HepG2 (cell line): Measurements from ENCODE around the gene IL11RA. TPM values are rescaled to one million over a fixed set of nuclear protein-coding genes. Genes with fewer than 3 reads are reported as not detected.

ENCODE experiments used
- AKNA ChIP-seq: sonication (generic); formaldehyde crosslinking; IDR thresholded peaks from 2 replicates; pipeline ENCODE4 v1.4.0; 2020; ENCODE audit warnings: missing genetic modification reagents, borderline replicate concordance
- EED ChIP-seq: sonication (generic); formaldehyde crosslinking; IDR thresholded peaks from 2 replicates; pipeline ENCODE4 v1.5.0; 2020; ENCODE audit warnings: mild to moderate bottlenecking, missing genetic modification reagents
- PRPF4 ChIP-seq: fragments of 200-400 bp; formaldehyde crosslinking; IDR thresholded peaks from 2 replicates; pipeline ENCODE4 v1.6.1; 2016; ENCODE audit warnings: low read length, low read depth; ENCODE audit not compliant: poor library complexity, severe bottlenecking
- SNAPC4 ChIP-seq: sonication (generic); formaldehyde crosslinking; IDR thresholded peaks from 2 replicates; pipeline ENCODE4 v1.4.0; 2020; ENCODE audit warnings: mild to moderate bottlenecking, missing genetic modification reagents
- STAG1 ChIP-seq: sonication (generic); formaldehyde crosslinking; IDR thresholded peaks from 2 replicates; pipeline ENCODE4 v1.4.0; 2020; ENCODE audit warnings: missing genetic modification reagents
- ZNF101 ChIP-seq: sonication (generic); formaldehyde crosslinking; IDR thresholded peaks from 2 replicates; pipeline ENCODE4 v1.4.0; 2020; ENCODE audit warnings: mild to moderate bottlenecking, low read depth, missing genetic modification reagents, borderline replicate concordance
- ZNF224 ChIP-seq: sonication (generic); formaldehyde crosslinking; IDR thresholded peaks from 2 replicates; pipeline ENCODE4 v1.5.0; 2020; ENCODE audit warnings: mild to moderate bottlenecking, missing genetic modification reagents
- ZNF660 ChIP-seq: sonication (generic); formaldehyde crosslinking; IDR thresholded peaks from 2 replicates; pipeline ENCODE4 v1.5.1; 2020; ENCODE audit warnings: mild to moderate bottlenecking, low read depth, missing genetic modification reagents, borderline replicate concordance
- ZNF773 ChIP-seq: sonication (generic); formaldehyde crosslinking; IDR thresholded peaks from 2 replicates; pipeline ENCODE4 v1.4.0; 2020; ENCODE audit warnings: missing genetic modification reagents, borderline replicate concordance
- ZSCAN25 ChIP-seq: sonication (generic); formaldehyde crosslinking; IDR thresholded peaks from 2 replicates; pipeline ENCODE4 v1.8.0; 2022; ENCODE audit warnings: mild to moderate bottlenecking, missing genetic modification reagents
- polyA plus RNA-seq, 8 experiments: library from polyadenylated mRNA; depleted of rRNA in 3 of 8; stranded (reverse) in 7 of 8; unstranded in 1 of 8; fragments of >200 nt; fragmentation: Illumina TruSeq in 4 of 8; extraction: Trizol in 4 of 8; gene quantifications; 2 replicates each; pipeline versions ENCODE4 v1.2.1 to v1.2.3, GENCODE V29; 2011 to 2016; ENCODE audit warnings: low read depth in 4 of 8, missing spikeins in 1 of 8, mixed read lengths in 1 of 8; ENCODE audit not compliant: insufficient read depth in 1 of 8
- total RNA-seq, 5 experiments: library from RNA; depleted of rRNA; stranded (reverse); fragments of >200 nt; fragmentation: Illumina TruSeq; extraction: Trizol; gene quantifications; 2 replicates each; pipeline ENCODE4 v1.2.3, GENCODE V29; 2016; ENCODE audit warnings: low read depth in 1 of 5
- TF ChIP-seq, protein P1 (sequence below): sonication (generic); formaldehyde crosslinking; IDR thresholded peaks from 2 replicates; pipeline ENCODE4 v1.4.0; 2020; ENCODE audit warnings: mild to moderate bottlenecking, missing genetic modification reagents, borderline replicate concordance
- TF ChIP-seq, protein P2 (sequence below): sonication (generic); formaldehyde crosslinking; IDR thresholded peaks from 2 replicates; pipeline ENCODE4 v1.8.1; 2023; ENCODE audit warnings: missing genetic modification reagents, mild to moderate bottlenecking, borderline replicate concordance

The IL11RA gene
- total and polyA plus RNA-seq, 2 of the 13 experiments (the other 11 are each of a cell fraction or from before 2014, with no cell fraction given) = 2.0 to 4.2 TPM

- TF ChIP-seq SNAPC4 (CRISPR knock-in tag) (no peak), AKNA (no peak), ZSCAN25 (CRISPR knock-in tag) (no peak), ZNF224 (no peak), ZNF773 (CRISPR knock-in tag) (no peak), PRPF4 (no peak), STAG1 (CRISPR knock-in tag) (peak; percentile 61), ZNF660 (no peak), ZNF101 (CRISPR knock-in tag) (no peak), EED (CRISPR knock-in tag) (no peak)
- TF ChIP-seq, protein P1, sequence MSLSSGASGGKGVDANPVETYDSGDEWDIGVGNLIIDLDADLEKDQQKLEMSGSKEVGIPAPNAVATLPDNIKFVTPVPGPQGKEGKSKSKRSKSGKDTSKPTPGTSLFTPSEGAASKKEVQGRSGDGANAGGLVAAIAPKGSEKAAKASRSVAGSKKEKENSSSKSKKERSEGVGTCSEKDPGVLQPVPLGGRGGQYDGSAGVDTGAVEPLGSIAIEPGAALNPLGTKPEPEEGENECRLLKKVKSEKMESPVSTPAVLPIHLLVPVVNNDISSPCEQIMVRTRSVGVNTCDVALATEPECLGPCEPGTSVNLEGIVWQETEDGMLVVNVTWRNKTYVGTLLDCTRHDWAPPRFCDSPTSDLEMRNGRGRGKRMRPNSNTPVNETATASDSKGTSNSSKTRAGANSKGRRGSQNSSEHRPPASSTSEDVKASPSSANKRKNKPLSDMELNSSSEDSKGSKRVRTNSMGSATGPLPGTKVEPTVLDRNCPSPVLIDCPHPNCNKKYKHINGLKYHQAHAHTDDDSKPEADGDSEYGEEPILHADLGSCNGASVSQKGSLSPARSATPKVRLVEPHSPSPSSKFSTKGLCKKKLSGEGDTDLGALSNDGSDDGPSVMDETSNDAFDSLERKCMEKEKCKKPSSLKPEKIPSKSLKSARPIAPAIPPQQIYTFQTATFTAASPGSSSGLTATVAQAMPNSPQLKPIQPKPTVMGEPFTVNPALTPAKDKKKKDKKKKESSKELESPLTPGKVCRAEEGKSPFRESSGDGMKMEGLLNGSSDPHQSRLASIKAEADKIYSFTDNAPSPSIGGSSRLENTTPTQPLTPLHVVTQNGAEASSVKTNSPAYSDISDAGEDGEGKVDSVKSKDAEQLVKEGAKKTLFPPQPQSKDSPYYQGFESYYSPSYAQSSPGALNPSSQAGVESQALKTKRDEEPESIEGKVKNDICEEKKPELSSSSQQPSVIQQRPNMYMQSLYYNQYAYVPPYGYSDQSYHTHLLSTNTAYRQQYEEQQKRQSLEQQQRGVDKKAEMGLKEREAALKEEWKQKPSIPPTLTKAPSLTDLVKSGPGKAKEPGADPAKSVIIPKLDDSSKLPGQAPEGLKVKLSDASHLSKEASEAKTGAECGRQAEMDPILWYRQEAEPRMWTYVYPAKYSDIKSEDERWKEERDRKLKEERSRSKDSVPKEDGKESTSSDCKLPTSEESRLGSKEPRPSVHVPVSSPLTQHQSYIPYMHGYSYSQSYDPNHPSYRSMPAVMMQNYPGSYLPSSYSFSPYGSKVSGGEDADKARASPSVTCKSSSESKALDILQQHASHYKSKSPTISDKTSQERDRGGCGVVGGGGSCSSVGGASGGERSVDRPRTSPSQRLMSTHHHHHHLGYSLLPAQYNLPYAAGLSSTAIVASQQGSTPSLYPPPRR (CRISPR knock-in tag) = no peak
- TF ChIP-seq, protein P2, sequence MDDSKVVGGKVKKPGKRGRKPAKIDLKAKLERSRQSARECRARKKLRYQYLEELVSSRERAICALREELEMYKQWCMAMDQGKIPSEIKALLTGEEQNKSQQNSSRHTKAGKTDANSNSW = no peak
Observed at GRCh38 chr9:34612788-34613390, 39.1 kb upstream of the IL11RA start (continued).
